A549 (cell line): Measurements from ENCODE around the gene AMPD1.

Experiments
- BHLHE40 ChIP-seq: IDR thresholded peaks from 2 replicates; pipeline ENCODE4 v1.6.1; 2012; ENCODE audit warnings: low read depth, low read length, inconsistent platforms
- CTCF ChIP-seq: fragments of >200 bp; sonication (Bioruptor Twin); formaldehyde crosslinking; IDR thresholded peaks from 3 replicates; pipeline ENCODE4 v1.5.1; 2016
- MAX ChIP-seq: IDR thresholded peaks from 2 replicates; pipeline ENCODE4 v1.6.1; 2012
- MYC ChIP-seq: IDR thresholded peaks from 2 replicates; pipeline ENCODE4 v1.6.1; 2012; ENCODE audit warnings: mild to moderate bottlenecking, inconsistent platforms, low read length, improper control_type of control experiment, borderline replicate concordance
- PBX3 ChIP-seq: IDR thresholded peaks from 2 replicates; pipeline ENCODE4 v1.6.1; 2012
- POLR2A ChIP-seq: IDR thresholded peaks from 2 replicates; pipeline ENCODE4 v1.6.1; 2012; ENCODE audit warnings: mild to moderate bottlenecking, low read length
- POLR2AphosphoS2 ChIP-seq: conservative IDR thresholded peaks from 2 replicates; pipeline ENCODE4 v1.6.1; 2012; ENCODE audit warnings: low read length, improper control_type of control experiment, inconsistent platforms

- TF ChIP-seq BHLHE40 (no peak), PBX3 (no peak), POLR2AphosphoS2 (no peak), MYC (no peak), POLR2A (no peak), MAX (no peak), CTCF (no peak)
Measured at GRCh38 chr1:114741963-114742746, 46.8 kb upstream of the AMPD1 start.
